Fibroblast of skin of scalp (primary cell): ENCODE results near the gene MYL10.
"Not testable (repeated sequence)": the region's sequence is repeated elsewhere in the genome, so short reads cannot be mapped to it uniquely, and the experiment has no call there.

Source experiments
- DNase-seq: peaks from one replicate; pipeline ENCODE4 v3.0.0-alpha.2; 2013

Gene MYL10

GRCh38 chr7:101617451-101618206, 11.5 kb downstream of the MYL10 start:
- no peak for DNase-seq

GRCh38 chr7:101615446-101615845, 13.7 kb downstream of the MYL10 start:
- DNase-seq, result no peak

GRCh38 chr7:101614939-101615302, 14.2 kb downstream of the MYL10 start:
- DNase-seq, result peak; percentile 24

GRCh38 chr7:101614098-101614938, 14.8 kb downstream of the MYL10 start:
- DNase-seq, result peak; percentile 73

GRCh38 chr7:101612885-101613515, 16.1 kb downstream of the MYL10 start:
- DNase-seq, result no peak

GRCh38 chr7:101608772-101609713, 20.1 kb downstream of the MYL10 start:
- DNase-seq, result no peak

- DNase-seq, result peak; percentile 17
Observed at GRCh38 chr7:101606498-101606923, 22.6 kb downstream of the MYL10 start.

GRCh38 chr7:101605611-101606497, 23.2 kb downstream of the MYL10 start:
- DNase-seq, result no peak

GRCh38 chr7:101604934-101605332, 24.2 kb downstream of the MYL10 start:
- not testable (repeated sequence) for DNase-seq

GRCh38 chr7:101604331-101604933, 24.7 kb downstream of the MYL10 start:
- DNase-seq, result no peak

GRCh38 chr7:101602484-101603241, 26.4 kb downstream of the MYL10 start:
- peak; percentile 69 for DNase-seq

- DNase-seq, result no peak
Observed at GRCh38 chr7:101602082-101602481, 27.0 kb downstream of the MYL10 start.

GRCh38 chr7:101599787-101600186, 29.3 kb downstream of the MYL10 start:
- DNase-seq, result no peak

- no peak for DNase-seq
Observed at GRCh38 chr7:101598986-101599771, 29.9 kb downstream of the MYL10 start.

GRCh38 chr7:101598422-101598985, 30.6 kb downstream of the MYL10 start:
- DNase-seq, result no peak

GRCh38 chr7:101597941-101598340, 31.2 kb downstream of the MYL10 start:
- DNase-seq, result no peak

GRCh38 chr7:101596898-101597297, 32.2 kb downstream of the MYL10 start:
- no peak for DNase-seq

GRCh38 chr7:101595766-101596537, 33.1 kb downstream of the MYL10 start:
- DNase-seq, result no peak
